ENCODE measurements around the gene ZFP2.
"Not testable (repeated sequence)": the region's sequence is repeated elsewhere in the genome, so short reads cannot be mapped to it uniquely, and the experiment has no call there.

ZFP2 gene

DNA sequence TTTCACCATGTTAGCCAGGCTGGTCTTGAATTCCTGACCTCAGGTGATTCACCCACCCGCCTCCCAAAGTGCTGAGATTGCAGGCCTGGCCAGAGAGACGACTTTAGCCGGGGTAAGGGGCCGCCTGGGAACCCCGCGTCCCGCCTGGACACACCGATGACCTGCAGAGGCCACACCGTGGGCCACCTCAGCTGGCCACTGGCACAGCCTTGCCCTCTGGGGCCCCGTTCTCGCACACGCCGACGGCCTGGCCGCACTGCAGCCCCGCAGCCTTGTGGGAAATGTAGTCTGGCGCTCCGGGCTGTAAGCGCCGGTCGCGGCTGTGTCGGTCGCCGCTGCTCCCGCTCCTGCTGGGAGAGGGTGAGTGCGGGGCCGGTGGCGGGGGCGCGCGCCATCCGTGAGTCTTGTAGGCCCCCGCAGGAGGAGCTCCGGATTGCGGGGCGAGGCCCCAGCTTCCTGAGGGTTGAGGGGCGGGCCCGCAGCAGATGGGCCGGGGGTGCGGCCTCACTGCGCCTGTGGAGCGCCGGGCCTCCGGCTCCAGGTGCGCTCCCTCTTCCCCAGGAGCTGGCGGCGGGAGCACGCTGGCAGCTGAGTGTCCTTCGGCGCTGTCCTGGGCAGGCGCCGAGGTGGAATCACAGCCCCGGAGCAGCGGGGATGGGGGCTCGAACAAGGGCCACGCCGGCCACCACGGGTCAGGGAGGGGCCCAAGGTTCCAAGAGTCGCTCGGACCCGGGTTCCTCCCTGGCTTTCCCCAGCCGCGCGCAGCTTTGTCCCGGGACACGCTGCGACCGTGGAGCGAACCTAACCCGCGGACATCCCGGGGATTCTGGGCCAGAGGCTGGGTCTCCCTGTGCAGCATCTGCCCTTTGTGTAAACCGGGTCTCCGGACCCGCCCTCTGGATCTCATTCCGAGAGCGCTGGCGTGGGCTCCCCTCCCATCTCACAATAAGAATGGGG lies at the start of gene ZFP2:
ZFP2 (plus strand) TSS at position 299 of the 957 bp plus-strand sequence. CDS start 35,401 bp downstream, outside the sequence.
- DNase-seq (ENCODE audit: insufficient read length, low spot score) = no peak
- FAIRE-seq = no peak

DNA sequence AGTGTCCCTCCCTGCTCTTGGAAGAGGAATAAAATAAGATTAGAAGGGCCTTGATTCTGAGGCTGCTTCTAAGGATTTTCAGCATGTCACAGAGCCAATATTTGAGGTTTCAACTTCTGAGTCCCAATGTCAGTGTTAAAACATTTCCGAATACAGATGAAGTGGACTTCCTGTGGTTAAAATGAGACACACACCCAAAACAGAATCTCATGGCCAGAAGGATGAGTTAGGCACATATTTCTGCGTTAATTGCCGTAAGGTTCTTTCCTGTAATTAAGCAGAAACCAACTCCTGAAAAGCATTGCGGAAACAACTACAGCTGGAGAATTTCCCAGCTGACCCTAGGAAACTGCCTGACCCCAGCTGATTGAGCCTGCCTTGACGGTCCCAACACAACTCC lies 46.4 kb upstream of the ZFP2 start:
- FAIRE-seq (no peak), DNase-seq (ENCODE audit: insufficient read length, low spot score) (no peak)

DNA sequence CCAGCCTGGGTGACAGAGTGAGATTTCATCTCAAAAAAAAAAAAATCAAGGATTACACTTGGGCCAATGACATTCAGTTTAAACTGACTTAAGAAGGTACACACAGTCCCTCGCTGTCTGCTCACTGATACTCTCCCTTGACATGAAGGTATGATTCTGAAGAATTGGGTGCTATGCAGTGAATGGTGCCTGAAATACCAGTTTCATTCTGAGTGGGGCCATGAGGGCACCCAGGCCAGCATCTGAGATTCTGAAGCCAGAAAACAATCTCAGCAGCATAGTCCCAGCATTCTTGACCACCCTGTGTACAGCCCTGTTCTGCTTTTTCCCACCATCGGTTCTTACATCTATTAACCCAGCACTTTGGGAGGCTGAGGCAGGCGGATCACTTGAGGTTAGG lies 43.8 kb upstream of the ZFP2 start:
- no peak for FAIRE-seq

DNA sequence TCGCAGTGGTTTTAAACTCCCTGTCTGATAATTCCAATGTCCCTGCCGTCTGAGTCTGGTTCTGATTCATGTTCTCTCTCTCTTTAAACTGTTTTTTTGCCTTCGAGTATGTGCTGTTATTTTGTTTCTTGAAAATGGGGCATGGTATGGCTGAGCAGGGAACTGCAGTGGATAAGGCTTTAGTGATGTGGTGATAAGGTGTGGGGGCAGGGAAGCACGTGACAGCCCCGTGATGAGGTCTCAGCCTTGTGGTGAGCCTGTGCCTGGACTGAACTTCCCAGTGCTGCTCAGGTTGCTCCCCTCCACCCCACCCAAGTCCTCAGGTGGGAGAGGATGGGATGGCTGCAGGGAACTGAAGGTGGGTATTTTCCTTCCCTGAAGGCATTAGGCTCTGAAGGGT lies 41.4 kb upstream of the ZFP2 start:
- DNase-seq (ENCODE audit: insufficient read length, low spot score) (no peak), FAIRE-seq (no peak)

More for the DNA sequence above, 43.8 kb upstream of the ZFP2 start:
- no peak for DNase-seq (ENCODE audit: insufficient read length, low spot score)

DNA sequence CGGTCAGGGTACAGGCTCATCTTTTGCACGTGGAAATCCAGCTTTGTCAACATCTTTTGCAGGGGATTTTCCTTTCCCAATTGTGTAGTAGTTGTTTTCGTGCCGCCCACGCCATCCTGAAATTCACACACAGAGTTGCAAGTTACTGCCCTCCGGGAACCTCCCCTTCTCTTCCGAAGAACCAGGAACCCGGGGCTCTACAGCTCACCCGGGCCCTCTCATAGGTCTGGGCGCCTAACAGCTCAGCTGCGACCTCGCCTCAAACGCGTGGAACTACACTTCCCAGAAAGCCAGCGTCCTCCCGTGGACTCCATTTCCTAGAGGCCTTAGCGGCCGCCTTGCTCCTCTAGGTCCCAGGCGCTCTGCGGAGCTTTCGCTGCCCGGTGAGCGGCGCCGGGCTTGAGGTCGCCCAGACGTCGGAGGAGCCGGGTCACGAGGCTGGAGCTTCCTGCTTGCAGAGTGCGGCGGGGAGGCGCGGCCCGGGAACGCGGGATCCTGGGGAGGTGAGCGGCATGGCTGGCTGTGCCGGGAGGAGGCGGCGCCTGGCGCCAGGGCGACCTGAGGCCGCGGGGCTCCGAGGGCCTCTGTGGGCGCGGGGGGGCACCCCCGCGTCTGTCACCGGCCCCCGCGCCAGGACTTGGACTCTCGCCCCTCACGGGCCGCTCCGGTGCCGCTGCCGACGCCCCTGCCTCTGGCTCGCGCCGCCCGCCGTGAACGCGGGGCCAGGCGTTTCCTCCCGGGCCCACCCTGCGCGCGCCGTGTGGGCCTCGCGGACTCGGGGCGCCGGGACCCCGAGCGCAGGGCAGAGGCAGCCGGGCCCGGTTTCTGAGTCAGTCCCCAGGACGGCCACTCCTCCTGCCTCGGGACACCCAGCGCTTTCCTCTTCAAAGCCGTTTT lies 35.8 kb upstream of the ZFP2 start, which contains the start of gene ZNF354B:
ZNF354B (plus strand) TSS at position 329 of the 897 bp plus-strand sequence. CDS start 1,095 bp downstream, outside the sequence.
- FAIRE-seq = peak; percentile 71
- peak; percentile 91 for DNase-seq (ENCODE audit: insufficient read length, low spot score)

DNA sequence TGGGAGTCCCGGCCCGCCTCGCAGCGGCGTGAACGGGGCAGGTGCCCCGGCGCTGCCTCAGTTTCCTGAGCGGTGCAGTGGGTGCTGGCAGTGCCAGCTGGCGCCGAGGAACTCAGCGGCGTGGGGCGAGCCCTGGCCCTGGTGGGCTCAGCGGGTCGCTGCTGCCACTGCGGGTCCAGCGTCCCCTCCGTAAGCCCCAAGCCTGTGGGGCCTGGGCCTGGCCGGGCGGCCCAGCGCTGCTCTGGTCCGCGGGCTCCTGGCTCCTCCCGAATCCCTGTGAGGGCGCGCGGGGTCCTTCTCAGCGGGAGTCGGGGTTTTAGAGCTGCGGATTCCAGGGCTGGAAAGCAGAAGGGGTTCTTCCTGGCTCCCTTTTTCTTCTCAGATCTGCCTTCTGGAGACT lies 35.1 kb upstream of the ZFP2 start:
- FAIRE-seq = not testable (repeated sequence)

DNA sequence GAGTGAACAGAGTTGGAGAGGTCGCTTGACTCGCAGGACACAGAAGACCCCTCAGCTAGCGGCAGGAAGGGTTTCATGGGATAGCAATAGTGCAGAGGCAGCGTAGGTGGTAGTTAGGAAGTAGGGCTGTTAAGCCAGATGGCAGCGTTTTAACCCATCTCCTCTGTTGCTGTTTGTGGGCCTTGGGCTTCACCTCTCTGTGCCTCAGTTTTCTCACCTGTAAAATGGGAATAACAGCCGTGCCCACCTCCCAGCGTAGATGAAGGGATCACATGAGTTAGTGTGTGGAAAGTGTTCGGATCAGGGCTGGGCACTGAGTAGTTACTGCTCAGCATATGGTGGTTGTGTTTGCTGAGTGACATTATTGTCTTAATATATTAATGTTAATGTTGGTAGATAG lies 34.1 kb upstream of the ZFP2 start:
- no peak for FAIRE-seq
- no peak for DNase-seq (ENCODE audit: insufficient read length, low spot score)

More for the DNA sequence above, 35.1 kb upstream of the ZFP2 start:
- not testable (repeated sequence) for DNase-seq (ENCODE audit: insufficient read length, low spot score)

DNA sequence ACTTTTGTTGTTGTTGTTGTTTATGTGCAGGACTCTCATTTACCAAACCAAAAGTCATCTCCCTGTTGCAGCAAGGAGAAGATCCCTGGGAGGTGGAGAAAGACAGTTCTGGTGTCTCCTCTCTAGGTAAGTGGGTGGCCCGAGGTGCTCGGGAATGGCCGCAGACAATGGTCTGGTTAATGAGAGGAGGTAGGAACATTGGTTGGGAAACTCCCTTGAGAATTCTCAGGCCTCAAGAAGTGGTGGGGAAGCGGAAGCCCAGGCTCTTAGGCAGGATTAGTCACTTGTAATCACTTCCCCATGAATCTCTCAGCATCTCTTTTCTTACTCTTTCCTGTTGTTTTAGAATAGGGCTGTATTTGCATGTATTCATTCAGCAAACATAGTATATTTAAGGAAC lies 28.8 kb upstream of the ZFP2 start:
- FAIRE-seq (no peak), DNase-seq (ENCODE audit: insufficient read length, low spot score) (no peak)

DNA sequence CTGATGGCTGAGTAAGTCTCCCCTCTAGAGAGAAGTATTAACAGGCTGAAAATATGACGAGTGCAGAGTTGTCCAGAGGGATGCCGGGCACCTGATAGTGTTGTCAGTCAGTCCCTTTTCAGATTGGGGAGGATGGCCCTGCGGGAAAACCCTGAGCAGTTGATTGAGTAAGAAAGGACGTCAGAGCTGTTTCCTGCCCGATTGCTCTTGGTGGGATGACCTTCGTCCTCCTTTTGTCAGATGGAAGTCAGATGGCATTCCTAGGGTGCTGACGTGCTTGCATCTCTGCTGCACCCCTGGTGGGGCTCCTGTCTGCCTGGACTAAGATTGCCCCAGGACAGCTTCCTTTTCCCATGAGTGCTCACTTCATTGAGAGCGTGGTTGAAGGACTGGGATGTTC lies 26.1 kb upstream of the ZFP2 start:
- DNase-seq (ENCODE audit: insufficient read length, low spot score) (no peak), FAIRE-seq (no peak)

DNA sequence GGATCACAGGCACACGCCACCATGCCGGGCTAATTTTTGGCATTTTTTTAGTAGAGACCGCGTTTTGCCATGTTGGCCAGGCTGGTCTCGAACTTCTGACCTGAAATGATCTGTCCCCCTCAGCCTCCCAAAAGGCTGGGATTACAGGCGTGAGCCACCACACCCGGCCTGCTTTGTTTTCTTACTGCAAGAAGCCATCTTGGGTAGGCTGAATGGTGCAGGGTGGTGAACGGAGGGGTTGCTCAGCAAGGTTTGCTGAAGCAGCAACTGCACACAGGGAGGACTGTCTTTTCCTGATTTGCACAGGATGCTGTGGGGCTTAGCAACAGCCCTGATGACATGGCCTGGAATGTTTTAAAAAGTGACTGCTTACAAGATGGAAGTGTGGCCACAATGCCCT lies 25.3 kb upstream of the ZFP2 start:
- DNase-seq (ENCODE audit: insufficient read length, low spot score) (no peak), FAIRE-seq (no peak)

DNA sequence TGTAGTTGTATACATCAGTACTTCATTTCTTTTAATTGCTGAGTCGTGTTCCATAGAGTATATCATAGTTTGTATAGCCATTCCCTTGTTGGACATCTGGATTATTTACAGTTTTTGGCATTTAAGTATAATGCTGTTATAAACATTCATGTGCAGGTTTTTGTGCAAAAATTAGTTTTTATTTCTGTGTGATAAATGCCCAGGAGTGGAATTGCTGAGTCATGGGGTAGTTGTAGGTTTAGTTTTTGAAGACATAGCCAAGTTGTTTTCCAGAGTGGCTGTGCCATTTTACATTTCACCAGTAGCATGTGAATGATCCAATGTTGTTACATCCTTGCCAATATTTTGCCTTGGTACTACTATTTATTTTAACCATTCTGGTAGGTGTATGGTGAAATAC lies 23.4 kb upstream of the ZFP2 start:
- DNase-seq (ENCODE audit: insufficient read length, low spot score) (no peak), FAIRE-seq (no peak)

DNA sequence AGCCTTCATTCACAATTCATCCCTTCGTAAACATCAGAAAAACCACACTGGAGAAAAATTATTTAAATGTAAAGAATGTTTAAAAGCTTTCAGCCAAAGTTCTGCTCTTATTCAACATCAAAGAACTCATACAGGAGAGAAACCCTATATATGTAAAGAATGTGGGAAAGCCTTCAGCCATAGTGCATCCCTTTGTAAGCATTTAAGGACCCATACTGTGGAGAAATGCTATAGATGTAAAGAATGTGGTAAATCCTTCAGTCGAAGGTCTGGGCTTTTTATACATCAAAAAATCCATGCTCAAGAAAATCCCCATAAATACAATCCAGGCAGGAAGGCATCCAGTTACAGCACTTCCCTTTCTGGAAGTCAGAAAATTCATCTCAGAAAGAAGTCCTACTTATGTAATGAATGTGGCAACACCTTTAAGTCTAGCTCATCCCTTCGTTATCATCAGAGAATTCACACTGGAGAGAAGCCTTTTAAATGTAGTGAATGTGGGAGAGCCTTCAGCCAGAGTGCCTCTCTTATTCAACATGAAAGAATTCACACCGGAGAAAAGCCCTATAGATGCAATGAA lies 12.5 kb upstream of the ZFP2 start:
- FAIRE-seq; DNase-seq (ENCODE audit: insufficient read length, low spot score): not testable (repeated sequence)

DNA sequence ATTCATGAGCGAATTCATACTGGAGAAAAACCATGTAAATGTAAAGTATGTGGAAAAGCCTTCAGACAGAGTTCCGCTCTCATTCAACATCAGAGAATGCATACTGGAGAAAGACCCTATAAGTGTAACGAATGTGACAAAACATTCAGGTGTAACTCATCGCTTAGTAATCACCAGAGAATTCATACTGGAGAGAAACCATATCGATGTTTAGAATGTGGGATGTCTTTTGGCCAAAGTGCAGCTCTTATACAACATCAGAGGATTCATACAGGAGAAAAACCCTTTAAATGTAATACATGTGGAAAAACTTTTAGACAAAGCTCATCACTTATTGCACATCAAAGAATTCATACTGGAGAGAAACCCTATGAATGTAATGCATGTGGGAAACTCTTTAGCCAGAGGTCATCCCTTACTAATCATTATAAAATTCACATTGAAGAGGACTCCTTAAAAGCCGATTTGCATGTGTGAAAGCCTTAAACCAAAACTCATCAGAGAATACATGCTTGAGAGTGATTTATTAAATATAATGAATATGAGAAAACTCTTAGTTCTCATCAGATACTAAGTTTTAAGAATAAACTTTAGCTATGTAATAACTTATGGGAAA lies 11.8 kb upstream of the ZFP2 start:
- DNase-seq (ENCODE audit: insufficient read length, low spot score) (no peak), FAIRE-seq (no peak)

DNA sequence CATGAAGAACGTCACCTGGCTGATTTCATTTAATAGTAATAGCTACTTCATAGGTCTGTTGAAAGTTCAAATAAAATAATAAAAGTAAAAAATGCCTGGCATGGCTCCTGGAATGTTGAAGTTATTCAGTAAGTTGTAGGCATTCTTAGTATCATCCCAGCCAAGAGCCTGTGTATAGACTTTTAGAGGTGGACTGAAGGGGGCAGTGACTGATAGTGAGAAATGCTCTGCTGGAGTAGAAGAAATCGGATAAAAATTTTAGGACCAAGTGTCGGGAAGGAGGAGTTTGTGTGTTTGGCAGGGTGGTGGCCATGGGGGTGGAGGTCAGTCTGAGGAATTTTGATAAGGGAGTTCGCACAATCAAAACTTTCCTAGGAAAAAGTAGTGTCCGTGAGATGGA lies 3.6 kb downstream of the ZFP2 start:
- FAIRE-seq = no peak
- no peak for DNase-seq (ENCODE audit: insufficient read length, low spot score)

DNA sequence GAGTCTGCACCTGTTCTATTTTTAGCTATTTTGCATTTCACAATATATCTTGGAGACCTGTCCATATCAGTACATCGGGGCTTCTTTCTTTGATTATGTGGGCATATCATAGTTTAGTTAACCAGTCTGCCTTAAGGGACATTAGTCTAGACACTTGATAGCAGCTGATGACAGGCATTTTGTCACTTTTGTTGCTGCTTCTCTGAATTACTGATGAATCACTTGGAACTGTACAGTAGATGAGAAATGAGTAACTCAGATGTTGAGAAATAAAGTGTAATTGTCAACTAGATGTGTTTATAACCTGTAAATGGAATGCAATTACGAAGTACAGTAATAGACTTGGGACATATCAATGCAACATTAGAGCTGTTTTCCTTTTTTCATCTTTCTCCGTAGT lies 7.1 kb downstream of the ZFP2 start:
- FAIRE-seq (no peak), DNase-seq (ENCODE audit: insufficient read length, low spot score) (no peak)

DNA sequence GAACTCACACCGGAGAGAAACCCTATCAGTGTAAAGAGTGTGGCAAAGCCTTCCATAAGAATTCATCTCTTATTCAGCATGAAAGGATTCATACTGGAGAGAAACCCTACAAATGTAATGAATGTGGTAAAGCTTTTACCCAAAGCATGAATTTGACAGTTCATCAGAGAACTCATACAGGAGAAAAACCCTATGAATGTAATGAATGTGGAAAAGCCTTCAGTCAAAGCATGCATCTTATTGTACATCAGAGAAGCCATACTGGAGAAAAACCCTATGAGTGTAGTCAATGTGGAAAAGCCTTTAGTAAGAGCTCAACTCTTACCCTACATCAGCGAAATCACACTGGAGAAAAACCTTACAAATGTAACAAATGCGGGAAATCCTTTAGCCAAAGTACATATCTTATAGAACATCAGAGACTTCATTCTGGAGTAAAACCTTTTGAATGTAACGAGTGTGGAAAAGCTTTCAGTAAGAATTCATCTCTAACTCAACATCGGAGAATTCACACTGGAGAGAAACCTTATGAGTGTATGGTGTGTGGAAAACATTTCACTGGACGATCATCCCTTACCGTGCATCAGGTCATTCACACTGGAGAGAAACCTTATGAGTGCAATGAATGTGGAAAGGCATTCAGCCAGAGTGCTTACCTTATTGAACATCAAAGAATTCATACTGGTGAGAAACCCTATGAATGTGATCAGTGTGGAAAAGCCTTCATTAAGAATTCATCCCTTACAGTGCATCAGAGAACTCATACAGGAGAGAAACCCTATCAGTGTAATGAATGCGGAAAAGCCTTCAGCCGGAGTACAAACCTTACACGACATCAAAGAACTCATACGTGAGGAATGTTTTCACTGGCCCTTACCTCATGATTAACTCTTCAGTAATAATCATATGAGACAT lies 36.4 kb downstream of the ZFP2 start:
- no peak for DNase-seq (ENCODE audit: insufficient read length, low spot score)
- no peak for FAIRE-seq

DNA sequence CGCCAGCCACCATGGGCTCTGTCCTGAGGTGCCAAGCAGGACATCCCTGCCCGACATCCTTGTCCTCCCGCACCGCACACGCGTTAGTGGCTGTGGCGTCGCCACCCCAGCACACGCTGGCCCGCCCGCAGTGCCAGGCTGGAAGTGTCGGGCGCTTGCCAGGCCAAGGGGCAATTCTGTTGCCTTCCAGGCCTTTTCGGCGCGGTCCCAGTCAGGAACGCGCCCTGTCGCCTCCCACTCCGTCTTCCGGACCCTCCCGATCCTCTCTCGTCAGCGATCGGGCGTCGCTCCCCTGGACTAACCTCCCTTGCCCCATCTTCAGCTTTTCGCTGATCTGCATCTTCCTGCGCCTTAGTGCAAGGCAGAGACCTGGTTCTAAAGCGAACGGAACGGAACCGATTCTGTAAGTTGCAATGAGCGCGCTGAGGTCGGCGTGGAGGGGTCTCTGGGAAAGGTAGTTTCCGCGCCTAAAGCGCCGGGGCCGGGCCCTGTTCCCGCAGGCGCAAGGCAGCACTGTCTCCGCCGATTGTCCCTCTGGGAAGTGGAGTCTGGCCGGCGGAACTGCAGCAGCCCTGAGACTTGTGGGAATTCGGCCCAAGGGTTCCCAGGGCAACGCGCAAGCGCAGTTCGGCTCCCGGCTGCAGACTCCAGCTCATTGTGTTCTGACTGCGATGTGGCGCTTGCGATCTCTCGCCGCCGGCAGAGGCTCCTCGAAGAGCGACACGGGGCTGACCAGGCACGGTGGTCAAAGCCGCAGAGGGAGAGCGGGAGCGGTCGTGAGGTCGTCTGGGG lies 45.1 kb downstream of the ZFP2 start, which contains the start of gene ZNF454:
ZNF454 (plus strand) TSS at position 630 of the 792 bp plus-strand sequence. CDS start 1,594 bp downstream, outside the sequence.
- DNase-seq (ENCODE audit: insufficient read length, low spot score) (no peak), FAIRE-seq (no peak)

DNA sequence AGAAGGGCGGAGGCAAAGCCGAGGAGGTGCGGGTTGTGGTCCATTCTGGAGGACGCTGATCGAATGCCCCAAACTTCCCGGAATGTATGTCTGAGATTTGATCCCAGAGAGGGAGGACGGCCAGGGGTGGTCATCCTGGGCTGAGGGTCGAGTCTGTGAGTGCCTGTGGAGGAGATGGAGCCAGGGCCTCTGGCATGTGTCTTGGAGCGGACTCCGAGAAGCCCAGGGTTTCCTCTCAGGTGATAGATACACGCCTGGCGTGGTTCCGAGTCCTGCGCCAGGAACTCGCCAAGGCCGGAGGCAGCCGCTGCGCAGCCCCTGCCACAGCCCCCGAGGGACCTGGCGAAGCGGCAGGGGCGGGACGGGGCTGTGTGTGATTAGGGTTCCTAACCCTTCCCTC lies 45.6 kb downstream of the ZFP2 start:
- FAIRE-seq (no peak), DNase-seq (ENCODE audit: insufficient read length, low spot score) (no peak)
